ENCODE results near the gene GRIK3. TPM values are rescaled to one million over a fixed set of nuclear protein-coding genes. Genes with fewer than 3 reads are reported as not detected.

GRIK3 gene
- total RNA-seq, 4 donors from 2014 or later = 0.75 to 9.8 (median 1.2) TPM

- intact Hi-C loops (cut with DNase I; ENCODE audit: low total_unique reads) (no loop called here), in situ Hi-C loops (cut with MboI; ENCODE audit: low pct_ligation_motif_present in 1 of 4, low pct_unique_long_range_greater_than_20kb in 1 of 4, low sequenced_read_pairs in 3 of 4) (no loop called here)
- H3K27me3 ChIP-seq = peaks cover 18% of the 10 kb centered on the region
- H3K36me3 ChIP-seq = no peaks in the 10 kb centered on the region
- TF ChIP-seq EP300 (IDR thresholded peaks at IDR 0.05; ENCODE audit: low read depth) (no peak), CTCF (IDR thresholded peaks at IDR 0.05) (no peak), POLR2AphosphoS5 (IDR thresholded peaks at IDR 0.05) (no peak), POLR2A (IDR thresholded peaks at IDR 0.05) (no peak)
- no peak overlapping the region for H3K4me3 ChIP-seq
- no peaks in the 10 kb centered on the region for H3K4me1 ChIP-seq
- DNase-seq = no peak
- no peaks in the 10 kb centered on the region for H3K9me3 ChIP-seq
- no peak overlapping the region for H3K27ac ChIP-seq
Observed at GRCh38 chr1:36793452-36793851, 240.9 kb downstream of the GRIK3 start.

- Histone ChIP-seq H3K27ac (no peak overlapping the region), H3K9me3 (no peaks in the 10 kb centered on the region), H3K4me1 (no peaks in the 10 kb centered on the region), H3K4me3 (no peak overlapping the region), H3K36me3 (no peaks in the 10 kb centered on the region), H3K27me3 (peaks cover 18% of the 10 kb centered on the region)
- no peak for TF ChIP-seq EP300 (IDR thresholded peaks at IDR 0.05; ENCODE audit: low read depth)
- no peak for DNase-seq
- intact Hi-C loops (cut with DNase I; ENCODE audit: low total_unique reads) (no loop called here), in situ Hi-C loops (cut with MboI; ENCODE audit: low pct_ligation_motif_present in 1 of 4, low pct_unique_long_range_greater_than_20kb in 1 of 4, low sequenced_read_pairs in 3 of 4) (no loop called here)
- WGBS, 2 donors (ENCODE audit: low coverage in 1 of 2) = 52% methylated on average over 8 of the region's 8 CpGs; no CpG with 5 or more reads in 1 of the 2 donors
Observed at GRCh38 chr1:36792292-36792691, 242.0 kb downstream of the GRIK3 start.

GRCh38 chr1:36790191-36790590 lies 244.1 kb downstream of the GRIK3 start:
- in situ Hi-C loops (cut with MboI; ENCODE audit: low pct_ligation_motif_present in 1 of 4, low pct_unique_long_range_greater_than_20kb in 1 of 4, low sequenced_read_pairs in 3 of 4) (no loop called here), intact Hi-C loops (cut with DNase I; ENCODE audit: low total_unique reads) (no loop called here)
- DNase-seq = no peak
- no peak for TF ChIP-seq EP300 (IDR thresholded peaks at IDR 0.05; ENCODE audit: low read depth)
- TF ChIP-seq POLR2A (IDR thresholded peaks at IDR 0.05) = no peak
- TF ChIP-seq CTCF (IDR thresholded peaks at IDR 0.05) = no peak
- TF ChIP-seq POLR2AphosphoS5 (IDR thresholded peaks at IDR 0.05) = no peak
- peaks cover 18% of the 10 kb centered on the region for H3K27me3 ChIP-seq
- no peak overlapping the region for H3K27ac ChIP-seq
- no peaks in the 10 kb centered on the region for H3K4me1 ChIP-seq
- no peaks in the 10 kb centered on the region for H3K9me3 ChIP-seq
- no peaks in the 10 kb centered on the region for H3K36me3 ChIP-seq
- 65 to 74% methylated on average over 6 to 10 of the region's 10 CpGs for WGBS, 2 donors (ENCODE audit: low coverage in 1 of 2)
- no peak overlapping the region for H3K4me3 ChIP-seq

GRCh38 chr1:36789535-36789934 lies 244.8 kb downstream of the GRIK3 start:
- no peaks in the 10 kb centered on the region for H3K4me1 ChIP-seq
- peaks cover 18% of the 10 kb centered on the region for H3K27me3 ChIP-seq
- no peak for TF ChIP-seq POLR2AphosphoS5 (IDR thresholded peaks at IDR 0.05)
- no peak for TF ChIP-seq POLR2A (IDR thresholded peaks at IDR 0.05)
- TF ChIP-seq CTCF (IDR thresholded peaks at IDR 0.05) = no peak
- TF ChIP-seq EP300 (IDR thresholded peaks at IDR 0.05; ENCODE audit: low read depth) = no peak
- intact Hi-C loops (cut with DNase I; ENCODE audit: low total_unique reads) (no loop called here), in situ Hi-C loops (cut with MboI; ENCODE audit: low pct_ligation_motif_present in 1 of 4, low pct_unique_long_range_greater_than_20kb in 1 of 4, low sequenced_read_pairs in 3 of 4) (no loop called here)
- H3K9me3 ChIP-seq = no peaks in the 10 kb centered on the region
- H3K36me3 ChIP-seq = no peaks in the 10 kb centered on the region
- DNase-seq = no peak
- H3K4me3 ChIP-seq = no peak overlapping the region
- H3K27ac ChIP-seq = no peak overlapping the region

GRCh38 chr1:36787312-36787913 lies 246.9 kb downstream of the GRIK3 start:
- no peak for TF ChIP-seq POLR2A (IDR thresholded peaks at IDR 0.05)
- TF ChIP-seq EP300 (IDR thresholded peaks at IDR 0.05; ENCODE audit: low read depth) = no peak
- no peak for TF ChIP-seq CTCF (IDR thresholded peaks at IDR 0.05)
- no peak for TF ChIP-seq POLR2AphosphoS5 (IDR thresholded peaks at IDR 0.05)
- Histone ChIP-seq H3K36me3 (no peaks in the 10 kb centered on the region), H3K4me3 (no peak overlapping the region), H3K27ac (no peak overlapping the region), H3K27me3 (peaks cover 18% of the 10 kb centered on the region), H3K4me1 (no peaks in the 10 kb centered on the region), H3K9me3 (no peaks in the 10 kb centered on the region)
- 48% methylated on average over 11 of the region's 12 CpGs; no CpG with 5 or more reads in 1 of the 2 donors for WGBS, 2 donors (ENCODE audit: low coverage in 1 of 2)
- in situ Hi-C loops (cut with MboI; ENCODE audit: low pct_ligation_motif_present in 1 of 4, low pct_unique_long_range_greater_than_20kb in 1 of 4, low sequenced_read_pairs in 3 of 4) (no loop called here), intact Hi-C loops (cut with DNase I; ENCODE audit: low total_unique reads) (no loop called here)
- DNase-seq = no peak
